ENCODE data around the gene TMEM132D.

- TF ChIP-seq CTCF (conservative IDR thresholded peaks at IDR 0.05; ENCODE audit: low read length), result no peak
- TF ChIP-seq EZH2phosphoT487 (IDR thresholded peaks at IDR 0.05; ENCODE audit: borderline replicate concordance, low read depth, low read length), result no peak
Measured at GRCh38 chr12:129428240-129428936, 475.4 kb downstream of the TMEM132D start.

Measured in OCI-LY7 (cell line).